Epithelial cell of proximal tubule (primary cell): ENCODE results near the gene ASCC2. TPM values are rescaled to one million over a fixed set of nuclear protein-coding genes. Genes with fewer than 3 reads are reported as not detected.

Experiments used
- DNase-seq: peaks from one replicate; pipeline ENCODE4 v3.0.0-alpha.2; 2011; ENCODE audit warnings: low read depth
- H3K4me3 ChIP-seq: 2 replicates; pipeline ENCODE4 v1.5.1; 2011; ENCODE audit warnings: low read depth, mild to moderate bottlenecking, low read length
- CTCF ChIP-seq: conservative IDR thresholded peaks from 2 replicates; pipeline ENCODE4 v1.5.1; 2012; ENCODE audit warnings: low read depth, mild to moderate bottlenecking, low read length
- total RNA-seq: library from RNA; depleted of rRNA; stranded (reverse); fragments of >200 nt; gene quantifications from 2 replicates; pipeline ENCODE4 v1.2.3, GENCODE V29; 2015

Gene ASCC2
- total RNA-seq, 1 donor from 2014 or later, result 24.0 TPM

GRCh38 chr22:29782061-29782845, 55.8 kb downstream of the ASCC2 start:
- no peak for TF ChIP-seq CTCF
- no peak overlapping the region for H3K4me3 ChIP-seq
- DNase-seq, result no peak

GRCh38 chr22:29780748-29781676, 57.1 kb downstream of the ASCC2 start:
- DNase-seq, result no peak
- TF ChIP-seq CTCF, result no peak
- H3K4me3 ChIP-seq, result no peak overlapping the region

- no peak for TF ChIP-seq CTCF
- H3K4me3 ChIP-seq, result no peak overlapping the region
- no peak for DNase-seq
Measured at GRCh38 chr22:29780220-29780619, 57.9 kb downstream of the ASCC2 start.

- no peak for TF ChIP-seq CTCF
- DNase-seq, result no peak
- no peak overlapping the region for H3K4me3 ChIP-seq
Measured at GRCh38 chr22:29773233-29773632, 64.8 kb downstream of the ASCC2 start.

GRCh38 chr22:29772170-29772641, 65.9 kb downstream of the ASCC2 start:
- no peak for DNase-seq

GRCh38 chr22:29769723-29770321, 68.3 kb downstream of the ASCC2 start:
- no peak for DNase-seq
- no peak overlapping the region for H3K4me3 ChIP-seq
- no peak for TF ChIP-seq CTCF

More at GRCh38 chr22:29772170-29772641, 65.9 kb downstream of the ASCC2 start:
- TF ChIP-seq CTCF, result peak; percentile 59
- H3K4me3 ChIP-seq, result no peak overlapping the region
